Mononuclear cell (primary cell): Measurements from ENCODE around the gene PRRT2. TPM values are rescaled to one million over a fixed set of nuclear protein-coding genes. Genes with fewer than 3 reads are reported as not detected.

Experiments
- H3K27me3 ChIP-seq: 2 replicates; pipeline ENCODE4 v1.6.0; 2011; ENCODE audit warnings: low read length, control low read depth; ENCODE audit not compliant: insufficient read depth
- H3K4me1 ChIP-seq: 2 replicates; pipeline ENCODE4 v1.5.1; 2011; ENCODE audit warnings: mild to moderate bottlenecking, low read length, control low read depth; ENCODE audit not compliant: insufficient read depth
- H3K4me3 ChIP-seq: 2 replicates; pipeline ENCODE4 v1.5.1; 2011; ENCODE audit warnings: mild to moderate bottlenecking, low read length, moderate library complexity
- H3K9me3 ChIP-seq: 2 replicates; pipeline ENCODE4 v1.5.1; 2011; ENCODE audit warnings: low read depth, mild to moderate bottlenecking, control low read depth, low read length
- total RNA-seq: library from RNA; depleted of rRNA; stranded (reverse); fragments of >200 nt; gene quantifications from one replicate; pipeline ENCODE4 v1.2.3, GENCODE V29; 2012

Gene PRRT2
- total RNA-seq, 1 donor, result 0.52 TPM

GRCh38 chr16:29805232-29806098, 6.5 kb upstream of the PRRT2 start:
- no peaks in the 10 kb centered on the region for H3K27me3 ChIP-seq
- peaks cover 47% of the 10 kb centered on the region for H3K4me1 ChIP-seq
- peak overlapping the region; percentile 85 for H3K4me3 ChIP-seq
- H3K9me3 ChIP-seq, result no peaks in the 10 kb centered on the region

- H3K9me3 ChIP-seq, result no peaks in the 10 kb centered on the region
- peaks cover 53% of the 10 kb centered on the region for H3K4me1 ChIP-seq
- H3K27me3 ChIP-seq, result no peaks in the 10 kb centered on the region
- H3K4me3 ChIP-seq, result peak within 1 kb of the TSS; percentile 85
These were observed 5.9 kb upstream of the PRRT2 start, which contains the start of gene MAZ for GRCh38 chr16:29806099-29806579. TSS of gene MAZ (plus strand) at chr16:29806529. CDS start at chr16:29806702, 173 bp downstream.

GRCh38 chr16:29806641-29807425, 5.2 kb upstream of the PRRT2 start:
- H3K9me3 ChIP-seq, result no peaks in the 10 kb centered on the region
- peak overlapping the region; percentile 54 for H3K4me3 ChIP-seq
- peaks cover 60% of the 10 kb centered on the region for H3K4me1 ChIP-seq
- no peaks in the 10 kb centered on the region for H3K27me3 ChIP-seq

- Histone ChIP-seq H3K27me3 (peaks cover 5% of the 10 kb centered on the region), H3K4me3 (peak overlapping the region; percentile 54), H3K4me1 (peaks cover 66% of the 10 kb centered on the region), H3K9me3 (no peaks in the 10 kb centered on the region)
These were observed 4.4 kb upstream of the PRRT2 start for GRCh38 chr16:29807426-29808218.

DNA sequence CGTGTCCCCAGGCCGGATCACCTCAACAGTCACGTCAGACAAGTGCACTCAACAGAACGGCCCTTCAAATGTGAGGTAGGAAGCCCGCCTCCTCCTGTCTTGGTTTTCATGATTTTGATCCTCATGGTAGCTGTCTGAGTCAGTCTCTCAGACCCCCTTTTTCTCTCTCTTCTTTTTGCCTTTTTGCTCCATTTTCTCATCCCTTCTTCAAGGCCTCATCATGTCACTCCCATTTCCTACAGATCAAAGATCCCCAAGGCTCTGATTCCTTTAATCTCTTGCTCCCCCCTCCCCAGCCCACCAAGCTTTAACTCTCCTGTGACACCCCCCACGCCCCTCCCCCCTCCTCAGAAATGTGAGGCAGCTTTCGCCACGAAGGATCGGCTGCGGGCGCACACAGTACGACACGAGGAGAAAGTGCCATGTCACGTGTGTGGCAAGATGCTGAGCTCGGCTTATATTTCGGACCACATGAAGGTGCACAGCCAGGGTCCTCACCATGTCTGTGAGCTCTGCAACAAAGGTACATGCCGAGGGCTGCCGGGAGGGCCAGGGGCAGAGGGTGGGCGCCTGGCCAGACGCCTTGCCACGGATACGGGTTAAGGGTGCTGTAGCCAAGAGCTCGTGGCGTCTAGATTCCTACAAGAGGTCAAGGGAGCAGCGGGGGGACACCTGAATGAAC, 3.6 kb upstream of the PRRT2 start:
- H3K4me3 ChIP-seq, result peak overlapping the region; percentile 54
- no peaks in the 10 kb centered on the region for H3K9me3 ChIP-seq
- peaks cover 66% of the 10 kb centered on the region for H3K4me1 ChIP-seq
- H3K27me3 ChIP-seq, result peaks cover 6% of the 10 kb centered on the region

GRCh38 chr16:29809031-29809747, 2.8 kb upstream of the PRRT2 start:
- Histone ChIP-seq H3K4me1 (peaks cover 61% of the 10 kb centered on the region), H3K27me3 (peaks cover 6% of the 10 kb centered on the region), H3K4me3 (no peak overlapping the region), H3K9me3 (no peaks in the 10 kb centered on the region)

DNA sequence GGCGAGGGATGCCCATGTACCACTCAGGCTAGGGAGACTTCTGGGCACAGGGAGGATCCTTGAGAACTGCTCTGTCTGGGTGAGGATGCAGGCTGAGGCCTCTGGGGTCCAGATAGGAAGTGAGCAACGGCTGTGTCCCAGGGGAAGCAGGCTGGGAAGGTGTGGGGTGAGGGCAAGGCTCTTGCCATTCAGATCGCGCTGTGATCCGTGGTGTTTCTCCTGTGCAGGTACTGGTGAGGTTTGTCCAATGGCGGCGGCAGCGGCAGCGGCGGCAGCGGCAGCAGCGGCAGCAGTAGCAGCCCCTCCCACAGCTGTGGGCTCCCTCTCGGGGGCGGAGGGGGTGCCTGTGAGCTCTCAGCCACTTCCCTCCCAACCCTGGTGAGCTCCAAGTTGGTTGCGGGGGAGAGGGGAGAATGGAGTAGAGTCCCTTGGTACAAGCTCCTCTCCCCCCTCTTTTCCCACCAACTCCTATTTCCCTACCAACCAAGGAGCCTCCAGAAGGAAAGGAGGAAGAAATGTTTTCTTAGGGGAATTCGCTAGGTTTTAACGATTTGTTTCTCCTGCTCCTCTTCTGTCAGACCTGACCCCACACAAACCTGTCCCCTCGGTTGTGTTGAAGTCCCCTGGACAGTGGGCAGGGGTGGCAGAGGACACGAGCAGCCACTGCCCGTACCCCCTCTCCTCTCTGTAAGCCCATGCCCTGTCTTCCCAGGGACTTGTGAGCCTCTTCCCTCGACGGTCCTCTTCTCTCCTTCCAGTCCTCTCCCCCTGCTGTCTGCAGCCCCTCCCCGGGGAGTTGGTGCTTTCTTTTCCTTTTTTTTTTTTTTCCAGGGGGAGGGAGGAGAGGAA, 1.9 kb upstream of the PRRT2 start:
- H3K4me3 ChIP-seq, result no peak overlapping the region
- H3K9me3 ChIP-seq, result no peaks in the 10 kb centered on the region
- H3K4me1 ChIP-seq, result peaks cover 59% of the 10 kb centered on the region
- peaks cover 6% of the 10 kb centered on the region for H3K27me3 ChIP-seq

- no peaks in the 10 kb centered on the region for H3K9me3 ChIP-seq
- peaks cover 64% of the 10 kb centered on the region for H3K4me1 ChIP-seq
- peaks cover 6% of the 10 kb centered on the region for H3K27me3 ChIP-seq
- H3K4me3 ChIP-seq, result peak overlapping the region; percentile 24
These were observed 1.3 kb upstream of the PRRT2 start for GRCh38 chr16:29810699-29811169.

DNA sequence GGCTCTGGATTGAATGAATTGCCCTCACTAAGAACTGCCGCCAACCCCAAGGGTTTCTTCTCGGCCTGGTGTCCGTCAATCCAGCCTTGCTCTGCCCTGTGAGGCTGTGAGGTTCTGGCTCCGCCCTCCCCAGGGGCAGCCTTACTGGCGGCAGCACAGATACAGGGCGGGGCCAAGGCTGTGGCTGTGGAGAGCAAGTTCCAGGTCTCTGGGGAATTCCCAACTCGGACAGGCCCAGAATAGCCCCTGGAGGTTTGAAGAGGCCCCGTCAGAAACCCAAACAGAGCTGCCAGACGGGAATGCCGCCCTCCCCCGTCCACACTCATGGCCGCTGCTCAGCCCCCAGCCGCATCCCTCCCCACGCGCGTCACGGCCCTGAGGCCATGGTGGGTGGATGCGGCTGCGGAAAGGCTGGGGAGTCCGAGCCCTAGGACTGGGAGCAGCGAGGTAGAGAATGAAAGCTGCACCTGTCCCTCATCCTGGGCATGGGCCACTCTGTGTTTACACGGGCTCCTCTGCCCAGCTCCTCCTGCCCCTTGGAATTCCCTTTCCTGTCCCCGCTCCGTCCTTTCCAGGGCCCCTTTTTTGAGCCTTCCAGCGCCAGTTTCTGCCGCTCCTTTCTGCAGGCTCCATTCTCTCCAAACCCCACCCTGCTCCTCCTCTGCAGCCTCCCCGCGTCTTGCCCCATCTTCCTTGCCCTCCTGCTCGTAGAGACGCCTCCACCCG, 660 bp upstream of the PRRT2 start:
- H3K4me1 ChIP-seq, result peaks cover 64% of the 10 kb centered on the region
- H3K4me3 ChIP-seq, result peak overlapping the region; percentile 24
- peaks cover 6% of the 10 kb centered on the region for H3K27me3 ChIP-seq
- H3K9me3 ChIP-seq, result no peaks in the 10 kb centered on the region

DNA sequence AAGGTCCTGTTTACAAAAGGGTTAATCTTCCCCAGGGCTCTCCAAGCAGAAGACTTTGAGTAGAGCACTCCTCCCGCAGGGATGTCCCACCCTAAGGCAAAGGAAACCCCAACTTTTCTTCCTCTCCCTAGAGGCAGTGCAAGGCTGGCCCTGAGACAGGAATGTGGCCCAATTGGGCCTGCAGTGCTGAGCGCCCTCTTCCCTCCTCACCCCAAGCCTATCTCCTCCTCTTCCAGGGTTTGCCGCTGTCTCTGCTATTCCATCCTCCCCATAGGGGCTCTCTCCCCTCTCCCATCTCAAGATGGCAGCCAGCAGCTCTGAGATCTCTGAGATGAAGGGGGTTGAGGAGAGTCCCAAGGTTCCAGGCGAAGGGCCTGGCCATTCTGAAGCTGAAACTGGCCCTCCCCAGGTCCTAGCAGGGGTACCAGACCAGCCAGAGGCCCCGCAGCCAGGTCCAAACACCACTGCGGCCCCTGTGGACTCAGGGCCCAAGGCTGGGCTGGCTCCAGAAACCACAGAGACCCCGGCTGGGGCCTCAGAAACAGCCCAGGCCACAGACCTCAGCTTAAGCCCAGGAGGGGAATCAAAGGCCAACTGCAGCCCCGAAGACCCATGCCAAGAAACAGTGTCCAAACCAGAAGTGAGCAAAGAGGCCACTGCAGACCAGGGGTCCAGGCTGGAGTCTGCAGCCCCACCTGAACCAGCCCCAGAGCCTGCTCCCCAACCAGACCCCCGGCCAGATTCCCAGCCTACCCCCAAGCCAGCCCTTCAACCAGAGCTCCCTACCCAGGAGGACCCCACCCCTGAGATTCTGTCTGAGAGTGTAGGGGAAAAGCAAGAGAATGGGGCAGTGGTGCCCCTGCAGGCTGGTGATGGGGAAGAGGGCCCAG, 1.0 kb downstream of the PRRT2 start:
- Histone ChIP-seq H3K4me3 (no peak overlapping the region), H3K4me1 (peaks cover 71% of the 10 kb centered on the region)

DNA sequence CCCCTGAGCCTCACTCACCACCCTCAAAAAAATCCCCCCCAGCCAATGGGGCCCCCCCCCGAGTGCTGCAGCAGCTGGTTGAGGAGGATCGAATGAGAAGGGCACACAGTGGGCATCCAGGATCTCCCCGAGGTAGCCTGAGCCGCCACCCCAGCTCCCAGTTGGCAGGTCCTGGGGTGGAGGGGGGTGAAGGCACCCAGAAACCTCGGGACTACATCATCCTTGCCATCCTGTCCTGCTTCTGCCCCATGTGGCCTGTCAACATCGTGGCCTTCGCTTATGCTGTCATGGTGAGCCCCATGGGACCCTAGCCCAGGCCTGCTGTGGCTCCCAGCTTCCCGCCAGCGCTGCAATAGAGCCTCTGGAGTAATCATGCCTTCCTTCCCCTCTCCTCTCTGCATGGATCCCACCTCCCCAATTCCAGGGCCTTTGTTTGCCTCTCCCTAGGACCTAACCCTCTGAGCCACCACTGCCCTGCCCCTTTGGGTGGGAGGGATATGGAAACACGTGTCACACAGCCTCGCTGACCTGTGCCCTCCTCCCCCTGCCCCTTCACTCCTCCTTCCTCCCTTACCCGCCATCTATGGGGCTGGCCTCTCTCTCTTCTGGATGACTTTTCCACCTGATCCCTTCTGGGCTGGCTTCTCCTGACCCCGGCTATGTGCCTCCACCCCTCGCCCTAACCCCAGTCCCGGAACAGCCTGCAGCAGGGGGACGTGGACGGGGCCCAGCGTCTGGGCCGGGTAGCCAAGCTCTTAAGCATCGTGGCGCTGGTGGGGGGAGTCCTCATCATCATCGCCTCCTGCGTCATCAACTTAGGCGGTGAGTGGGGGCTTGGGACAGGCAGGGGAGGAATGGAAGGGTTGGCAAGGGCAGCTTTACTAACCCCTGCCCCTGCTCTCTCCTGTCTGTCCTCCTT, 1.9 kb downstream of the PRRT2 start:
- Histone ChIP-seq H3K27me3 (peaks cover 6% of the 10 kb centered on the region), H3K4me1 (peaks cover 68% of the 10 kb centered on the region), H3K4me3 (no peak overlapping the region), H3K9me3 (no peaks in the 10 kb centered on the region)

More for the DNA sequence above, 1.0 kb downstream of the PRRT2 start:
- Histone ChIP-seq H3K27me3 (peaks cover 6% of the 10 kb centered on the region), H3K9me3 (no peaks in the 10 kb centered on the region)
